ENCODE measurements around the gene SRCIN1.

The SRCIN1 gene

GRCh38 chr17:38566666-38567031 lies 39.1 kb downstream of the SRCIN1 start:
- no peak for DNase-seq (ENCODE audit: low read depth)
- no peak for TF ChIP-seq CTCF (conservative IDR thresholded peaks at IDR 0.05; ENCODE audit: low read depth, low read length)
- H3K4me3 ChIP-seq (ENCODE audit: low read depth, low read length) = no peak overlapping the region

GRCh38 chr17:38565853-38566665 lies 39.7 kb downstream of the SRCIN1 start:
- no peak for TF ChIP-seq CTCF (conservative IDR thresholded peaks at IDR 0.05; ENCODE audit: low read depth, low read length)
- H3K4me3 ChIP-seq (ENCODE audit: low read depth, low read length) = no peak overlapping the region
- DNase-seq (ENCODE audit: low read depth) = no peak

GRCh38 chr17:38564869-38565268 lies 40.9 kb downstream of the SRCIN1 start:
- no peak for TF ChIP-seq CTCF (conservative IDR thresholded peaks at IDR 0.05; ENCODE audit: low read depth, low read length)
- no peak overlapping the region for H3K4me3 ChIP-seq (ENCODE audit: low read depth, low read length)
- DNase-seq (ENCODE audit: low read depth) = no peak

- no peak overlapping the region for H3K4me3 ChIP-seq (ENCODE audit: low read depth, low read length)
- DNase-seq (ENCODE audit: low read depth) = no peak
- TF ChIP-seq CTCF (conservative IDR thresholded peaks at IDR 0.05; ENCODE audit: low read depth, low read length) = no peak
Observed at GRCh38 chr17:38564254-38564837, 41.4 kb downstream of the SRCIN1 start.

- H3K4me3 ChIP-seq (ENCODE audit: low read depth, low read length) = no peak overlapping the region
- TF ChIP-seq CTCF (conservative IDR thresholded peaks at IDR 0.05; ENCODE audit: low read depth, low read length) = no peak
- no peak for DNase-seq (ENCODE audit: low read depth)
Observed at GRCh38 chr17:38563362-38564253, 42.1 kb downstream of the SRCIN1 start.

- DNase-seq (ENCODE audit: low read depth) = no peak
- no peak for TF ChIP-seq CTCF (conservative IDR thresholded peaks at IDR 0.05; ENCODE audit: low read depth, low read length)
- no peak overlapping the region for H3K4me3 ChIP-seq (ENCODE audit: low read depth, low read length)
Observed at GRCh38 chr17:38562903-38563302, 42.8 kb downstream of the SRCIN1 start.

All from choroid plexus epithelial cell (primary cell).